DMS153 treated with DMSO at 0.1 percent for 48 hours (cell line): ENCODE results near the gene BAAT.
"Not testable (repeated sequence)": the region's sequence is repeated elsewhere in the genome, so short reads cannot be mapped to it uniquely, and the experiment has no call there.

ENCODE experiments used
- DNase-seq: peaks from one replicate; lab custom pipeline; 2025; ENCODE audit not compliant: unreplicated experiment; lab: John Stamatoyannopoulos, UW

BAAT gene

DNA sequence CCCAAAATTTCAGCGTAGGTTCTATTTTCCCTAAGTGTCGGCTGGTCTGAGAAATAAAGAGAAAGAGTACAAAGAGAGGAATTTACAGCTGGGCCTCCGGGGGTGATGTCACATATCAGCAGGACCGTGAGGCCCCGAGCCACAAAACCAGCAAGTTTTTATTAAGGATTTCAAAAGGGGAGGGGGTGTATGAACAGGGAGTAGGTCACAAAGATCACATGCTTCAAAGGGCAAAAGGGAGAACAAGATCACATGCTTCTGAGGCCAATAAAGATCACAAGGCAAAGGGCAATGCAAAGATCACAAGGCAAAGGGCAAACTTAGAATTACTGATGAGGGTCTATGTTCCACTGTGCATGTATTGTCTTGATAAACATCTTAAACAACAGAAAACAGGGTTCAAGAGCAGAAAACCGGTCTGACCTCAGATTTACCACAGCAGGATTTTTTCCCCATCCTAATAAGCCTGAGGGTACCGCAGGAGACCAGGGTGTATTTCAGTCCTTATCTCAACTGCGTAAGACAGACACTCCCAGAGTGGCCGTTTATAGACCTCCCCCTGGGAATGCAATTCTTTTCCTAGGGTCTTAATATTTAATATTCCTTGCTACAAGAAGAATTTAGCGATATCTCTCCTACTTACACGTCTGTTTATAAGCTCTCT, at the start of gene BAAT:
BAAT (minus strand) TSS at position 134 of the 664 bp plus-strand sequence. CDS start 13,602 bp downstream, outside the sequence.
- not testable (repeated sequence) for DNase-seq

- no peak for DNase-seq
These were observed 48.4 kb upstream of the BAAT start for GRCh38 chr9:101433229-101433628.

DNA sequence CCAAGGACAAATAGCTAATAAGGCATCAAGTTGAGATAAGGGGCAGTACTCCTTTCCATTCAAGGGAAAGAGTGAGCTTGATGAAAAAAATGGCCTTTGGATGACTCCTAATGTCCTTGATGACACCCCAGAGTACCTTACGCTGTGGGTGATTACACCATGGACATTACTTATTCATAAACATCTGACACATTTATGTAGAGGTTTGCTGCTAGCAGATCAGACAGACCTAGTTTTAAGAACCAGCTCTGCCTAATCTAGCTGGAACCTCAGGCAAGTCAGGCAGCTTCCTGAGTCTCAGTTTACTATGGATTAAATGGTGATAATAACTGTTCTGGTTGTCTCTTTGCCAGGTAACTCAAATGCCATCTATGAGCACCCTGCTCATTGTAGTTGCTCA, 47.9 kb upstream of the BAAT start:
- no peak for DNase-seq

GRCh38 chr9:101432171-101432570, 47.4 kb upstream of the BAAT start:
- DNase-seq = no peak

DNA sequence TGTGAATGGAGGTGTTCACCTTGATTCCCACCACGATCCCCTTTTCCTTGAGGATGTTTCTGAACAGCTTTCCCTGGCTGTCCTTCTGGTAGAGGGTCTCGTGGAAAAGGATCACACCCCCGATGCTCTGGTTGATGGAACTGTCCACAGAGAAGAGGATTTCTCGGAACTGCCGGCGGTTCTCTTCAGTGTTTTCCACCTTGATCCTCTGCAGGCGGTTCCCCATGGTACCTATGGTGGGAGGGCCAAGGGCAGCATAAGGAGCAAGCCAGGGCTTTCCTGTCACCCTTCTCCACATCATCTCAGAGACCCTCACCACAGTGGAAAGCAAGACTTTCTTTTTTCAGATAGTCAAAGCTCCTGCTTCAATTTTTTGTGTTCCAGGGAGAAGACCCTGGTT, 44.9 kb upstream of the BAAT start:
- DNase-seq = no peak

DNA sequence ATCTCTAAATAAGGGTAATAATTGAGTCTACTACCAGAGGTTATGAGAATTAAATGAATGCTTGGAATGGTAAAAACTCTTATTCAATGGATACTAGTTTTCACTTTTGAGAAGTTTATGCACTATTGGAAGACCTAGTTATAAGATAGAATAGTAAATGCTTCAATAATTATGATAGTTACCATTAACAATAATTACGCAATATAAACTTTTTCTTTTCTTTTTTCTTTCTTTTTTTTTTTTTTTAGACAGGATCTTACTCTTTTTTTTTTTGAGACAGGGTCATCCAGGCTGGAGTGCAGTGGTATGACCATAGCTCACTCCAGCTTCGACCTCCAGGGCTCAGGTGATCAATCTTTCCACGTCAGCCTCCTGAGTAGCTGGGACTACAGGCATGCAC, 44.1 kb upstream of the BAAT start:
- DNase-seq = no peak

GRCh38 chr9:101427957-101428655, 43.3 kb upstream of the BAAT start:
- no peak for DNase-seq

GRCh38 chr9:101427358-101427757, 42.6 kb upstream of the BAAT start:
- DNase-seq = no peak

DNA sequence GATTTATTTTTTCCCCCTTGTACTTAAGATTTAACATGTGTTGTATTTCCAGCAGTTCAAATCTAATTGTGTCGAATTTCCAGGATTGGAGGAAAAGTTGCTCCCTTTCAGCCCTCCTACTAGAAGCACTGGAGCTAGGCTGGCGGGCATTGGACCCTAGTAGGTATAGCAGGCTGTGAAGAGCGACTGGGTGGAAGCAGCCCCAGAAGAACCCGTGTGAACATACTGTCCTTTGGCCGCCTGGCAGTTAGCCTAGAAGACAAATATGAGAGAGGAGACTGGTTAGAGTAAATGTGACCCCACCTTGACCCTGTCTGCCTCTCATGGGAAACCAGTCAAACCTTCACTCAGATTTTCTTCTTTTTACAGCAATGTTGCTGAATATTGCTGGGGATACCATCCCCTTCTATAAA, 36.9 kb upstream of the BAAT start:
- no peak for DNase-seq

- DNase-seq = no peak
These were observed 35.1 kb upstream of the BAAT start for GRCh38 chr9:101419863-101420262.

GRCh38 chr9:101418518-101419430, 34.0 kb upstream of the BAAT start:
- DNase-seq = no peak

DNA sequence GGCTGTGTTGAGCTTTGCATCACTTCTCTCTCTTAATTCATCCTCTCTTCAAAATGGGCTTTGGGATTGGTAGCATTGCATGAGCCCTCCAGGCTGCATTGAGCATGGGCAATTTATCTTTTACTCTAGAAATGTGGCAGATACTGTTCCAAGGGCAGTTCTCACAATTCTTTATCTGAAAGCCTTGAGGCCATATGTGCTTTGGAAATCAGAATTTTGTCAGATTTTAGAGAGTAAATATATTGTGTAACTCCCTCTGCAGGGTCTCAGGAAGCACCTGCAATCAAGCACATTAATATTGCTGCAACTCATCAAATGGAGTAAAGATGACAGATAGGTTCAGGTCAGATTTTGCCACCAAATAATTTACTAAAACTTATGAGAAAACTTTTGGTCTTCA, 33.2 kb upstream of the BAAT start:
- DNase-seq = no peak

GRCh38 chr9:101417389-101417788, 32.6 kb upstream of the BAAT start:
- no peak for DNase-seq

DNA sequence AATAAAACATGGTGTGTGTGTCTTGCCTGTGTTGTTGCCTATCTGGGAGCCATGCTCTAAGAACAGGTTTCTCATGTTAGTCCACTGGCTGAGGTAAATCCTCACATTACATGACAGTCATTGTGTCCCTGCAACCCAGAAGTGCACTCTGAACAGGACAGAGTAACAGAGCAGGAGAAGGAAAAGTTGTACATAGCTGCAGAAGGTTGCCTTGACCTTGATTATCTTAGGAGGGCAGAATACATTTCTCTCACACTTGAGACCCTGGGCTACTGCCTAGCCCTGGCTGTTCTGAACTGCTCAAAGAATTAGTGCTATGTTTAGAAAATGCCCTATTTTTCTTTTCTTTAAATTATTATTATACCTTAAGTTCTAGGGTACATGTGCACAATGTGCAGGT, 30.8 kb upstream of the BAAT start:
- DNase-seq = no peak

GRCh38 chr9:101414839-101415238, 30.0 kb upstream of the BAAT start:
- DNase-seq = no peak

DNA sequence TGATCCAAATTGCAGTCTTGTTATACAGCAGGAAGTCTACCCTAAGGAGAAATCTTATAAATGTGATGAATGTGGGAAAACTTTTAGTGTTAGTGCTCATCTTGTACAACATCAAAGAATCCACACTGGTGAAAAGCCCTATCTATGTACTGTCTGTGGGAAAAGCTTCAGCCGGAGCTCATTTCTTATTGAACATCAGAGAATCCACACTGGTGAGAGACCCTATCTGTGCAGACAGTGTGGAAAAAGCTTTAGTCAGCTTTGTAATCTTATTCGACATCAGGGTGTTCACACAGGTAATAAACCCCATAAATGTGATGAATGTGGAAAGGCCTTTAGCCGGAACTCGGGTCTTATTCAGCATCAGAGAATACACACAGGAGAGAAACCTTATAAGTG, 24.3 kb upstream of the BAAT start:
- no peak for DNase-seq

GRCh38 chr9:101408374-101409078, 23.7 kb upstream of the BAAT start:
- DNase-seq = no peak

DNA sequence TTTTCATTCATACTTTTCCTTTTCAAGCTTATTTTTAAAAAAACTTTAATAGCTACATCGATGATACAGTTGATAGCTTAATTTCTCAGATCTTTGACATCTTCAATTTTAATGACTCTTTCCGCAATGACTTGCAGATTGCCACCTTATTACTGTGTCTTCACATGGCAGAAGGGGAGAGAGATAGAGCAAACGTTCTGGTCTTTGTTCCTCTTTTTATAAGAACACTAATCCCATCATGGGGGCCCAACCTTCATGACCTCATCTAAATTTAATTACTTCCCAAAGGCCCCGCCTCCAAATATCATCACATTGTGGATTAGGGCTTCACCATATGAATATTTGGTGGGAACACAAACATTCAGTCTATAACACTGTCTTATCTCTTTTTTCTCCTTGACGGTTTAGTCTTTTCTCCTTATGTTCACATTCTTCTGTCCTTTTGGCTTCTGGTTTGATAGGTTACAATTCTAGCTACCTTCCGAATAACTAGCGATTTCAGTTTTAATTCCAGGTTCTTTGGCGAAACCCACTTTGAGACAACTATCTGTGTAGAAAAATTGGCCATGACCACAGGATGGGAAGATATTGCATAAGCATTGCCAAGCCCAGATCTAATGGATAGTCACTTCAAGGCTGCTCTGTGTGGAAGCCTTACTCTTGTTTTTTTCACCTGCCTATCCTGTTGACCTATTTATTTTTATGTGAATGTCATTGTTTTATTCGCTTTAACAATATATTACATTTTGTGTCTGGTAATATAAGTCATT, 18.9 kb upstream of the BAAT start:
- no peak for DNase-seq

DNA sequence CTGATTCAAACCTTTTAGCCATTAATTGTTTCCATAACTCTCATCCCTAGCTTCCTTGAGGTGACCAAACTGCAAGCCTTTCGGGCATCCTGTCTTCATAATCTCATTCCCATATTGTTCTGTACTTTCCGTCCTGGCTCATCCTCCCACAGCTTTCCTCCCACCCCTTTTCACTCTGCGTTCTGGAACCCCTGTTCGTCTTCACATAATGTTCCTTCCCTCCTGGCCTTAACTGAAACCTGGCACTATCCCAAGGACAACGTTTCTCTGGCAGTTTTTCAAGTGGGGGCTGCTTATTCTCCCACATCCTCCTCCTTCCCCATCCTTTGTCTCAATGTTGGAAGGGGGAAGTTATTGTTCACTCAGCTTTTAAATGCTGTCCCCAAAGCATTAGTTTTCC, 15.3 kb upstream of the BAAT start:
- DNase-seq = no peak

GRCh38 chr9:101399643-101399970, 14.8 kb upstream of the BAAT start:
- DNase-seq = no peak
